Tibial nerve (tissue), 4 donors: Measurements from ENCODE around the gene FERD3L.

Experiments
- CTCF ChIP-seq, 5 experiments: fragments of 200-600 bp in 3 of 5; fragments of 450-650 bp in 2 of 5; sonication (generic) in 3 of 5; IDR thresholded peaks; one replicate each; pipeline ENCODE4 v1.5.1; 2016 to 2019; ENCODE audit warnings: antibody characterized with exemption in 5 of 5, mild to moderate bottlenecking in 3 of 5, moderate library complexity in 2 of 5
- EP300 ChIP-seq, 2 donors: sonication (generic); formaldehyde crosslinking; IDR thresholded peaks; one replicate each; pipeline ENCODE4 v1.6.1; 2017; ENCODE audit warnings: antibody characterized with exemption in 2 of 2, mild to moderate bottlenecking in 1 of 2
- POLR2A ChIP-seq, 2 donors: fragments of 450-650 bp; IDR thresholded peaks; one replicate each; pipeline ENCODE4 v1.6.1; 2017; ENCODE audit warnings: antibody characterized with exemption in 2 of 2, mild to moderate bottlenecking in 2 of 2, moderate library complexity in 2 of 2

GRCh38 chr7:19128856-19129255 is 16.4 kb downstream of the FERD3L start:
- no peak for TF ChIP-seq POLR2A (IDR thresholded peaks at IDR 0.05)
- no peak for TF ChIP-seq CTCF (IDR thresholded peaks at IDR 0.05)
- no peak for TF ChIP-seq EP300 (IDR thresholded peaks at IDR 0.05)
